Fibroblast of skin of back (primary cell): ENCODE measurements around the gene BFSP2. TPM values are rescaled to one million over a fixed set of nuclear protein-coding genes. Genes with fewer than 3 reads are reported as not detected.

ENCODE experiments used
- DNase-seq: peaks from one replicate; pipeline ENCODE4 v3.0.0-alpha.2; 2013
- polyA plus RNA-seq, 2 experiments: library from polyadenylated mRNA; unstranded; fragments of 120-200 nt; gene quantifications; one replicate each; pipeline ENCODE4 v1.2.1, GENCODE V29; 2013; ENCODE audit not compliant: insufficient read length in 2 of 2

The BFSP2 gene, protein sequence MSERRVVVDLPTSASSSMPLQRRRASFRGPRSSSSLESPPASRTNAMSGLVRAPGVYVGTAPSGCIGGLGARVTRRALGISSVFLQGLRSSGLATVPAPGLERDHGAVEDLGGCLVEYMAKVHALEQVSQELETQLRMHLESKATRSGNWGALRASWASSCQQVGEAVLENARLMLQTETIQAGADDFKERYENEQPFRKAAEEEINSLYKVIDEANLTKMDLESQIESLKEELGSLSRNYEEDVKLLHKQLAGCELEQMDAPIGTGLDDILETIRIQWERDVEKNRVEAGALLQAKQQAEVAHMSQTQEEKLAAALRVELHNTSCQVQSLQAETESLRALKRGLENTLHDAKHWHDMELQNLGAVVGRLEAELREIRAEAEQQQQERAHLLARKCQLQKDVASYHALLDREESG
- polyA plus RNA-seq (2013, experiment 1 of 2; ENCODE audit: insufficient read length) = not detected
- polyA plus RNA-seq (2013, experiment 2 of 2; ENCODE audit: insufficient read length) = not detected

DNA sequence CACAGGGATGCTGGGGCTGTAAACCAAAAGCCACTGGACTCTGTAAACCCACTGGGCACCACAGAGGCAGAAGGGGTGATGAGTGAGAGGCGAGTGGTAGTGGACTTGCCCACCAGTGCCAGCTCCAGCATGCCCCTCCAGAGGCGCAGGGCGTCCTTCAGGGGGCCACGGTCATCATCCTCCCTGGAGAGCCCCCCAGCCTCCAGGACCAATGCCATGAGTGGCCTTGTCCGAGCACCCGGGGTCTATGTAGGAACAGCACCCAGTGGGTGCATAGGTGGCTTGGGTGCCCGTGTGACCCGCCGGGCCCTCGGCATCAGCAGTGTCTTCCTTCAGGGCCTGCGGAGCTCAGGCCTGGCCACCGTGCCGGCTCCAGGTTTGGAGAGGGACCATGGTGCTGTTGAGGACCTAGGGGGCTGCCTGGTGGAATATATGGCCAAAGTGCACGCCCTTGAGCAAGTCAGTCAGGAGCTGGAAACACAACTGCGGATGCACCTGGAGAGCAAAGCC, at the start of gene BFSP2:
BFSP2 (plus strand) TSS at position 51 of the 510 bp plus-strand sequence; CDS start at position 79, 28 bp downstream.
- no peak for DNase-seq

DNA sequence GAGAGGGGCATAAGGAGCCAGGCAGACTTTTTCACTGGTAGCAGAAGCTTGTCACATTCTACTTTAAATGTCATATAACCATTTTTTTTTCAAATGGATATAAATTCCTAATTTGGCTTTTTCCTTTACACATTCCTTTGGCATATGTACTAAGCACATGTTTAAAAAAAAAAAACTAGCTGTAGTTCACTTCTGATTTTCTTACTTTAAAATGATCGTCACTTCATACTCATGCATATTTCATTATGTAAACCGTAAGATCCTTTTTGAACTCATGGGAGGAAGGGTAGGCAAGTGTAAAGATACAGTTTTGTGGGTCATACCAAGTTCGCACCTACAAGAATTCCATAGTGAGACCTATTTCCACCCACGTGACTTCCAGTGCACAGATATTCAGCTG, 45.1 kb upstream of the BFSP2 start:
- DNase-seq = no peak

DNA sequence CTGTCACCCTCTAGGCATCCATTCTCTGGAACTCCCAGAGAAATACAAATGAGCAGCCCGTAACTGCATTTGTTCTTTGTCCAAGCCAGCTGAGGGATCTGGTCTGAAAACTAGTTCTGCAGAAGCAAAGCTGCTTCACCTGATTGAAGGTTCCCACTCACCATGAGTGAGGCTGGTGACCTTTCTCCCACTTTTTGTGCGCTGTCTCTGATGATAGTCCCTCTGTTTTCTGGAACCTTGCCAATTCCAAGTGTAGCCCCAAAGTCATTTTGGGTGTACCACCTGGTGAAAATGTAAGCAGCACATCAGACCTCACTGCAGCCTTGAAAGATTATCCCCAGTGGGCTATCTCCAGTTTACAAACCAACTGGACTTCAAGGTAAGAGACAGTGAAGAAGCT, 39.4 kb upstream of the BFSP2 start:
- DNase-seq = no peak

DNA sequence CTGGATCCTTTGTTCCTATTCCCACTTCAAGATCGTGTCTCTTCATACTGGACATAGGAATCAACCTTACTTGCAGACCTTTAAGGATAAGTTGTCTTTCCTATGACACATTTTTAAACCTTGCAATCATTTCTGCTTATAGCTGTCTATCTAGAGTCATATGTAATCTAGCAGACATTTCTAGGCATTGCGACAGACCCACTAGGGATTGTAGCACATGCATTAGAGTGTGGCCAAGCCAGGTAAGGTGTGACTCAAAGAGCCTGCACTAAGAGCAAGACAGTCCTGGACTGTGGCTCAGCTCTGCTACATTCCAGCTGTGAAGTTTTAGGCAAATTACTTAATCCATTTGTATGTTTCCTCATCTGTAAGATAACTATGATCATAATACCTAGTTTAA, 38.8 kb upstream of the BFSP2 start:
- DNase-seq = no peak

DNA sequence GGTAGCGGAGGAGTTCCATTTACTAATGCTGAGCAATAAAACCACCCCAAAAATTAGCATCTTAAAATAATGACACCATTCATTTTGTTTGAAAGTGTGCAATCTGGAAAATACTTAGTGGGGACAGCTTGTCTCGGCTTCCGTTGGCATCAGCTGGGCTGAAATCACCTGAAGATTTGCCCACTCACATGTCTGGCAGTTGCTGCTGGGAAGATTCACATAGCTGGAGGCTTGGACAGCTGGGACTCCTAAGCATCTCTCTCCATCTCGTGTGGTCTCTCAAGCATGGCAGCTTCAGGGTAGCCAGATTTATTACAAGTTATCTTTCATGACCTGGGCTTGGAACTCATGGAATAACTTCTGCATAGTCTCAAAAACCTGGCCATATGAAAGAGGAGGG, 38.4 kb upstream of the BFSP2 start:
- no peak for DNase-seq

DNA sequence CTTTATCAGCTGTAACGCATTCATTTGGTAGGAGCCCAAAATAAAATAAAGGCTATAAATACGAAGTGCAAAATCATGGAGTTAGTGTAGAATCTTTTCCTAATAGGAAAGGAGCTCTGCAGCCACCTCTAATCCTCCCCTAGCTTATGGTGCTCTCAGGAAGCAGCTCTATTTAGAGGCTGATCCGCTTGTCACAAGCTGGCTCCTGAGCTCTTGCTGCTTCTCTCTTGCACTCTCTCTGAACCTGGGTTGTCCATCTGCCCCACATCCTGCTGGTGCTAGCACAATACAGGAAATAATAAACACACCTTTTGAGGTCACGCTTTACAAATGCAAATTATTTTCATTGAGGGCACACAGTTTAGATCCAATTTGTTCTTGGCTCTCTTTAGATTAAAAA, 37.3 kb upstream of the BFSP2 start:
- no peak for DNase-seq

DNA sequence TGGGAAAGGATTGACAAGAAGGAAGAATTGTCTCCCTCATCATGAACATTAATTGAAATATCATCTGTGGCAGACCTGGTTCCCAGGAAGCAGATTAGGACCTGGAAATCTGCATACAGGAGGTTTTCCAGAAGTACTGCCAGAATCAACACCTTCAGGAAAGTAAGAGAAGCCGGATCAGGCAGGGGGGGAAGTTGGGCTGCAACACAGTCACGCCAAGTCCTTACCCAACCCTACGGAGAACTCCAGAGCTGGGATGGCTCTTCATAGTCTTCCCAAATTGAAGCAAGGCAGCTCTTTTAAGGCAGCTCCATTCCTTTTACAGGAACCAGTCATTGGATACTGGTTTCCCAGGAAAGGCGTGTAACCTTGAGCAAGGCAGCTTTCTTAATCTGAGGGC, 35.2 kb upstream of the BFSP2 start:
- no peak for DNase-seq

DNA sequence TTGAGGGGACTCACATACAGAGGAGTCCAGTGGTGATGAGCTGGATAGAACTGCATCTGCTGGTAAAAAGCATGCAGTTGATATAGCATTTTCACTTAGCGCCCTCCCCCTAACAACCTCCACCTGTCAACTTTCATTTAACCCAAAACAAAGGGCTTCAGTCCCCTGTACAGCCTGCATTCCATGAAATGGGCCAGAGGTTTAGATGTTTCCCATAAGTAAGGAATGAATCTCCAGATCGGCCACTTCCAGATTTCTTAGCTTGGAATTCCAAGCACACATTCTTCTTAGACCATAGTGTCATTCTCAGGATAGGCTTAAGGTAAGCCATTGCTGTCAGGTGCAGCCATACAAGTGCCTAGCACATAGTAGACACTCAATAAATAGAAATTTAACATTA, 32.9 kb upstream of the BFSP2 start:
- no peak for DNase-seq

DNA sequence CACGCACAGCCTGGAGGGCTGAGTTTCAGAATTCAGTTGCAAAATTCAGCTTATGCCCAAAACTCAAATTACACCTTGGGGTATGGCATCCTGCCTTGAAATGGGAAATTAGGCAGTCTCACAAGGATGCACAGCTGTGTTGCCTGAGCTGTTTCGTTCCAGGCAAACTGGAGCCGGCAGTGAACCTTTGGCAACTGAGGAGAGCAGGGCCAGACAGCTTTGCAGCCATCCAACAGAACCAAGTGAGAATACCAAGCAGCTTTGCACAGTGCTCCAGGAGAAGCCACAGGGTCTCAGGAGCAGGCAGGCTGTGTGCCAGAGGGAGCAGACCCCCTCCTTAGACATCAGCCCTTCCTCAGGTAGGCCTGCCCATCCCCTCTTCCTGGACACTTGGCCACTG, 32.5 kb upstream of the BFSP2 start:
- DNase-seq = no peak

DNA sequence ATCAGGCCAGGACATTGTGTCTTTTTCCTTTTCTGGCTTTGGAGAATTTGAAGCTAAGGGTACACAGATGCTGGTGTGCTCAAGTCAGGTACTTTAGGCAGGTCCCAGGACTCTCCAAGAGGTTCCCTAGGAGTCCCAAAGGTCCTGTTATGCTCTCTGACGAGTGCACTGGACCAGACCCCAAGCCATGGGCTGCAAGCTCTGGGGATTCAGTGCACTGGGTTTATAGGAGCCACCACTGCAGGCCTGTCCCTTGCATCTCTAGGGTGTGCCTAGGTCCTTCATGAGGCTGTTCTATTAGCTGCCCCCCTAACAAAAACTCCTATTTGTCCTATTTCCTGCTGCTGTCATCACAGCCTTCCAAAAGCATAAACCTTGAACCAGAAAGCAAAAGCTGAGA, 31.9 kb upstream of the BFSP2 start:
- DNase-seq = no peak

DNA sequence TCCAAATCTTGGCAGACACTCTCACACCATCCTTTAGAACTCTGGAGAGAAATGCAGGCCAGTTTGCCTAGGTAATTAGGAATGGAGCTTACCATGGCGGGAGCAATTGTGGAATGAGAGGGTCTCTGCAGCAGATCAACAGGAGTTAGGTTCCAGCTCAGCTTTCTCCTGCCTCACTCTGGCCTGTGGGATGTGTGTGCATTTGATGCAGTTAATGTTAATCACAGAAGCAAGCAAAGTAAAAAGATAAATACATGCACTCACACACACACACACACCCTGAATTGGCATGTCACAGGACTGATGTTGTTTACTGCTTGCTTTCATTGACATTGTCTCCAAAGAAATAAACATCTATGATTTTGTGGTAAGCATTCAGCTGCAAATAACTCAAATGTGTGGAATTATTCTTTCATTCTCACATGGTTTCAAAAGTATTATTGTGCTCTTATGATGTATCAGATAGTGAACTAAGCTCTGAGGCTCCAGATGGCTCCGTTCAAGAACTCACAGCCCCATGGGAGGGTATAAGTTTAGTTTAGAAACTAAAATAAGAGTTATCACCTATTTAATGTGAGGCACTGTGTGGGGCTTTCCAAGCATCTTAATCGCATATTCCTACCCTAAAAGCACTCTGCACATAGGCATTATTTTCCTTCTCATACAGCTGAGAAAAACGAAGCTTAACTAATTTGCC, 31.3 kb upstream of the BFSP2 start:
- no peak for DNase-seq

DNA sequence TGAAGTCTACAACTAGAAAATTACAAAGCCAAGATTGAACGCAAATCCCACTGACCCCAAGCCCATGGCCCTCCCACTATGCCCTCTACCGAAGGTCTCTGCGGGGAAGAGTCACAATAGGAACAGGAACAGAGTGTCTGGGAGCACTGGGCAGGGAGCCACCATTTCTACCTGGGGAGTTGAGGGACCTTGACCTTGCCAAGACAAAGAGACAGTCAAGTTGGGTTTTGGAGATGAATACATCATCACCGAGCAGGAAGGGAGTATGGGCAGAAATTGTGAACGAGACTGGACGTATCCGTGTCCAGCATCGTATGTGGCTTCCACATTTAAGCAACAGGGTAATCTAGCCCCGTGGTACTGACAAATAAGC, 30.8 kb upstream of the BFSP2 start:
- DNase-seq = no peak

DNA sequence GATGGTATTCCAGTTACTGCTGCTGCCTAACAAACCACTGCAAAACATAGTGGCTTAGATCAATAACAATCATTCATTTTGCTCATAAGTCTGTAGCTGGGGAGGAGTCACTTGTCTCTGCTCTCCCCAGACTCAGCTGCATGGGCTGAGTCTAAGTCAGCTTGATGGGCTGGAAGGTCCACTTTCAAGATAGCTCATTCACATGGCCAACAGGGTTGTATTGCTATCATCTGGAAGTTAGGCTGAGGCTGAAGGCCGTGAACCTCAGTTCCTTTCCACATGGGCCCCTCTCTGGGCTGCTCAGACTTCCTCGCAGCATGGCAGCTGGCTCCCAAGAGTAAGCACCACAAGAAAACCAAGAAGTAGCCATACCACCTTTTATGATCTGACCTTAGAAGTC, 28.7 kb upstream of the BFSP2 start:
- no peak for DNase-seq

DNA sequence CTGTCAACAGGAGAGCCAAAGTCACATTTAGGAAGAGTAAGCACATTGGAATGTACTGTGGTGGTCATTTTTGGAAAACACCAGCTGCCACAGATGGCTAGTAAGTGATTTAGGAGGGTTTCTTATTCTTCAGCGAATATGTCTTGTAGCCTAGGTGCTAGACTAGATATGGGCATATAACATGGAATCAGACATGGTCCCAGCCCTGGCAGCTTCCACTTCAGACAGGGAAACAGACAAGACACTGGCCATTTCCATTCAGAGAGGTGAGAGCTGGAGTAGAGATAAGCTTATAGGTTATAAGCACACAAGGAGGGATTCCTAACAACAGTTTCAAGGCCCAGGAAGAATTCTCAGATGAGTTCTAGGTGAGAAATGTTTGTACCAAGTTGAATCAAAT, 28.2 kb upstream of the BFSP2 start:
- no peak for DNase-seq

DNA sequence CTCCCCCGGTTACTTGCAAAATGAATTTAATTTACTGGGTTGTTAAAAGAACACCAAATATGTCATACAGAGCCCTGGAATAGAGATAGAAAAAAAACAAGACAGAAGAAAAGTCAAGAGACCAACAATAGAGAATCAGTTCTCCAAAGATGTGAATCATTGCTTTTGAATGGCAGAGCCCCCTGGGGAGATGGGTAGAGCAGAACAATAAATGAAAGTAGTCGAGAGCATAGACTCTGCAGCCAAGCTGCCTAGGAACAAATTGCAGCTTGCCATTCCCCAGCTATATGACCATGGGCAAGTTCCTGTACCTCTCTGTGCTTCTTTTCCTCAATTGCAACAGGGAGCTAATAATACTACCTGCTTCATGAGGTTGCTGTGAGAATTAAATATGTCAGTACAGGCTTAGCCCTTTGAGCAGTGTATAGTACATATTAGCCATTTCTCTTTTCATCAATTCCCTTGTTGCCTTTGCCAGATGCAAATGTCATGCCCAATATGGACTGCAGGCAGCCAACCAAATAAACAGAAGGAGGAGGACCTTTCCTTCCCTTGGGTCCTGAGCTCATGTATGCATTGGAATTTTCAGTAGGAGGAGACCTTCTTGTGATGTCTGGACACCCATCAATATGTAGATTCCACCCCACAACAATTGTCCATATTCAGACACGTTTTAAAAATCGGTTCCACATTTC, 25.0 kb upstream of the BFSP2 start:
- DNase-seq = peak; percentile 79

DNA sequence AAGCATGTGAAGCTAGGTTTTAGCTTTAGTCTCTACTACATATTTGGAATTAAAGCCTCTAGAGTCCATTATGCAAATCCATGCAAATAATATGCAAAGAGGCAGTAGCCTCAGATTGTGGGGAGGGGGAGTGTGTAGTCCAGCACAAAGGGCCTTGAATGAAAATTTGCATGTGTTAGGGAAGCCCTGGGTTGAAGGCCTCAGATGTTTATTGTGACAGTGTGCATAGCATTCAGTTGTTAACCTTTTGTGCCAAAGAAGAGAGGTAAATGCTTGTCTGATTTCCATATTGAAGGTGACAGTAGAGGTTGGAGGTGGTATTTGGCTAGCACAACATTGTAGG, 24.5 kb upstream of the BFSP2 start:
- DNase-seq = no peak

DNA sequence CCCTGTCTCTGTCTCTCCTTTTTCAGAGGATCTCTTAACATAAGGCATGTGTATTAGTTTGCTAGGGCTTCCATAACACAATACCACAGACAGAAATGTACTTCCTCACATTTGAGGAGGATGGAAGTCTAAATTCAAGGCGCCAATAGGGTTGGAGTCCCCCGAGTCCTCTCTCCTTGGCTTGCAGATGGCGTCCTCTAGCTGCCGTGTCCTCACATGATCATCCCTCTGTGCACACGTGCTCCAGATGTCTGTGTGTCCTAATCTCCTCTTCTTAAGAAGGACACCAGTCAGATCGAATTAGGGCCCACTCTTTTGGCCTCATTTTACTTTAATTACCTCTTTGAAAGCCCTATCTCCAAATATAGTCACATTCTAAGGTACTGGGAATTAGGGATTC, 23.0 kb upstream of the BFSP2 start:
- peak; percentile 37 for DNase-seq

DNA sequence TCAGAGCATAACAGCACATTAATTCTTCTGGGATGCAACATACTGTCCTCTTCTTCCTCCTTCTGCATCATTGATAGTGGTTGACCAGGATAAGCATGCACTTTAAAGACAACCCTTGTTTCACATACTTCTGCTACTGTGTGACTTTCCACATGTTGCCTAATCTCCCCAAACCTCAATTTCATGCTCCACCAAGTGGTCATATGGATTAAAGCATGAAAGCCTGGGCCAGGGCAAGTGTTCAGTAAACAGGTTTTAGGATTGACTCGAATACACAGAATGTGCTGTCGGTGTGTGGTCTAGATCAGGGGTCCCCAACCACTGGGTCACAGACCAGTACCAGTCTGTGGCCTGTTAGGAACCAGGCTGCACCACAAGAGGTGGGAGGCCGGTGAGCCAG, 22.5 kb upstream of the BFSP2 start:
- peak; percentile 64 for DNase-seq

DNA sequence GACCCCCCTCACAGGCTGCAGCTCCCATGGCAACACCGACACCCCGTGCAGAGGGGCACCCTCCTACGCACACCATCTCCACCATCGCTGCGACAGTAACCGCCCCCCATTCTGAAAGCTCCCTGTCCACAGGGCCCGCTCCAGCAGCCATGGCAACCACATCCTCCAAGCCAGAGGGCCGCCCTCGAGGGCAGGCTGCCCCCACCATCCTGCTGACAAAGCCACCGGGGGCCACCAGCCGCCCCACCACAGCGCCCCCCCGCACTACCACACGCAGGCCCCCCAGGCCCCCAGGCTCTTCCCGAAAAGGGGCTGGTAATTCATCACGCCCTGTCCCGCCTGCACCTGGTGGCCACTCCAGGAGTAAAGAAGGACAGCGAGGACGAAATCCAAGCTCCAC, 19.9 kb upstream of the BFSP2 start:
- no peak for DNase-seq

DNA sequence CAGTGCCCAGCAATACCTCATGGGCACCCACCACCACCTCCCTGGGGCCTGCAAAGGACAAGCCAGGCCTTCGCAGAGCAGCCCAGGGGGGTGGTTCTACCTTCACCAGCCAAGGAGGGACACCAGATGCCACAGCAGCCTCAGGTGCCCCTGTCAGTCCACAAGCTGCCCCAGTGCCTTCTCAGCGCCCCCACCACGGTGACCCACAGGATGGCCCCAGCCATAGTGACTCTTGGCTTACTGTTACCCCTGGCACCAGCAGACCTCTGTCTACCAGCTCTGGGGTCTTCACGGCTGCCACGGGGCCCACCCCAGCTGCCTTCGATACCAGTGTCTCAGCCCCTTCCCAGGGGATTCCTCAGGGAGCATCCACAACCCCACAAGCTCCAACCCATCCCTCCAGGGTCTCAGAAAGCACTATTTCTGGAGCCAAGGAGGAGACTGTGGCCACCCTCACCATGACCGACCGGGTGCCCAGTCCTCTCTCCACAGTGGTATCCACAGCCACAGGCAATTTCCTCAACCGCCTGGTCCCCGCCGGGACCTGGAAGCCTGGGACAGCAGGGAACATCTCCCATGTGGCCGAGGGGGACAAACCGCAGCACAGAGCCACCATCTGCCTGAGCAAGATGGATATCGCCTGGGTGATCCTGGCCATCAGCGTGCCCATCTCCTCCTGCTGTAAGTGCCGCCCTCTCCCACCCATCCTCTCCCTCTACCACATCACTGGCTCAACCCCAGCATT, 19.2 kb upstream of the BFSP2 start:
- DNase-seq = no peak

DNA sequence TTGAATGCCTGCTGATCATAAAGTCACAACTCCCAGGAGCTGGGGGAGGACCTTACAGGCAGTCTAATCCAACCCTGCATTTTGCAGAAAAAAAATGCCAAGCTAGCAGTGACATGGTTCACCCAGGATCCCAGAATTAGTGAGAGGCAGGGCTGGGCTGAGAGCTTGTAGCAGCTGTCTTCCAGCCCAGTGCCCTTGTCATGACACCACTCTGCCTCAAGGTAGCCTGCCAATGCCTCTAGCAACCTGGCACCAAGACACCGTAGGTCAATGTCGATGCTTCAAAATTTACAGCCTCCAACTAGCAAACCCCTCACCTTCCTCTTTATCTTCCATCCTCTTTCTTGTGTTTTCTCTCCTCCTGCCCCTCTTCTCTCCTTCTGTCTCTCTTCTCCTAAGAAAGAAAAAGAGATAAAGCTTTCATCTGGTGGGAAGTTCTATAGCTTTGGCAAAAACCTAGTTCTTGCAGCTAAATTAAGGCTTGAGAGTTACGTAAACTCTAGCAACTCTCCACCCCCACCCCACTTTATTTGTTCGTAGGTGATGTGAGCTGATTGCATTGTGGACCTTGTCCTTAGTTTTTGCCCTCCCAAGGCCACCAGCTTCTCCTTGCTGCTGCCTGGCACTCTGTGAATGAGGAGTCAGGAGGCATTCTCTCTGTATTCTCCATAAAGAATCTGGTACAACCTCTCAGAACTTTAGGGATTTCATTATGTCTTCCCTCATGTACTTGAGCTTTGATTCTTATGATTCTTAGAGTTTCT, 18.3 kb upstream of the BFSP2 start:
- no peak for DNase-seq

DNA sequence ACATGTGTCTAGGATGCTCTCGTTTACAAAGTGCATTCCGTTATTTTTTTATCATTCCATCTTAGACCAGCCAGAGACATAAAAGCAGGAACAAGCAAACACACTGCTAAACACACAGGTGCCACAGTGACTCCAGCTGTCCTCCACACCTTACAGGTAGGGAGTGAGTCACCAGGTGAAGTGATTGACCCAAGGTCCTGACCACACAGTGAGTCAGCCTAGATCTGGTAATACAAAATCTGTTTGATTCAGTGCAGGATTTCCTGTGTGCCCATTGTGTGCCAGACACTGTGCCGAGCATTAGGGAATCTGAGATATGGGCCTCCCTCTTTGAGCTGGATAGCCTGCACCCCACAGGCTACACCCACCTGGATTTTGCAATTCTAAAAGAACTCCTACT, 16.7 kb upstream of the BFSP2 start:
- no peak for DNase-seq
